H1 (cell line): Measurements from ENCODE around the gene DUSP1. TPM values are rescaled to one million over a fixed set of nuclear protein-coding genes. Genes with fewer than 3 reads are reported as not detected.

Experiments used
- CTCF ChIA-PET: fragments of 300-600 bp; sonication (Branson Sonifier 250); formaldehyde crosslinking; loops from one replicate; lab custom pipeline; 2021; ENCODE audit not compliant: partially characterized antibody; lab: Charles Lee
- POLR2A ChIA-PET: fragments of 300-600 bp; sonication (Branson Sonifier 250); formaldehyde crosslinking; loops from one replicate; lab custom pipeline; 2021; ENCODE audit warnings: inconsistent platforms; ENCODE audit not compliant: partially characterized antibody; lab: Charles Lee
- DNase-seq, 2 experiments: peaks; one replicate each; pipeline versions ENCODE4 v3.0.0 to v3.0.0-alpha.2; 2010 to 2022; ENCODE audit warnings: low spot score in 2 of 2, low read depth in 1 of 2, mixed read lengths in 1 of 2
- FAIRE-seq: peaks from 2 replicates; lab custom pipeline; 2011; peaks lifted over from hg19 to GRCh38; lab: Jason Lieb, UNC
- H2AFZ ChIP-seq: 2 replicates; pipeline ENCODE4 v1.8.1; 2012; ENCODE audit warnings: low read length, inconsistent platforms
- H2AK5ac ChIP-seq: 2 replicates; pipeline ENCODE4 v1.6.1; 2013; ENCODE audit warnings: low read depth, low read length
- H2BK120ac ChIP-seq: replicated peaks from 2 replicates; pipeline ENCODE3; 2013; ENCODE audit warnings: low read depth, low read length, inconsistent platforms
- H2BK12ac ChIP-seq: 2 replicates; pipeline ENCODE4 v1.6.1; 2013; ENCODE audit warnings: low read depth, low read length
- H2BK15ac ChIP-seq: 2 replicates; pipeline ENCODE4 v1.6.1; 2013; ENCODE audit warnings: low read length
- H2BK20ac ChIP-seq: 2 replicates; pipeline ENCODE4 v1.6.1; 2013; ENCODE audit warnings: low read length
- H2BK5ac ChIP-seq: 2 replicates; pipeline ENCODE4 v1.6.1; 2013; ENCODE audit warnings: low read depth, low read length
- H3K14ac ChIP-seq: 2 replicates; pipeline ENCODE4 v1.6.1; 2013; ENCODE audit warnings: inconsistent platforms; ENCODE audit not compliant: insufficient read length
- H3K18ac ChIP-seq: 2 replicates; pipeline ENCODE4 v1.6.1; 2013; ENCODE audit warnings: low read length; ENCODE audit errors: extremely low read depth
- H3K23ac ChIP-seq: 2 replicates; pipeline ENCODE4 v1.6.1; 2013; ENCODE audit warnings: inconsistent platforms; ENCODE audit not compliant: insufficient read length
- H3K23me2 ChIP-seq: 2 replicates; pipeline ENCODE4 v1.6.1; 2013; ENCODE audit warnings: low read depth, low read length
- H3K27ac ChIP-seq: 2 replicates; pipeline ENCODE4 v1.6.1; 2011; ENCODE audit warnings: low read depth, low read length, inconsistent platforms
- H3K27me3 ChIP-seq, 4 experiments: replicated peaks in 1 of 4; 1 replicate in 1 of 4; 2 replicates in 3 of 4; pipeline versions ENCODE4 v1.6.1 to v1.8.1; 2011 to 2013; ENCODE audit warnings: low read length in 3 of 4, mild to moderate bottlenecking in 3 of 4, inconsistent platforms in 2 of 4, mixed read lengths in 2 of 4, moderate library complexity in 1 of 4; ENCODE audit not compliant: control insufficient read depth in 3 of 4, insufficient read depth in 3 of 4; ENCODE audit errors: extremely low read depth in 1 of 4
- H3K36me3 ChIP-seq, 4 experiments: 2 replicates each; pipeline versions ENCODE4 v1.6.1 to v1.8.1; 2011 to 2013; ENCODE audit warnings: mild to moderate bottlenecking in 4 of 4, low read length in 3 of 4, moderate library complexity in 2 of 4, control low read depth in 1 of 4, inconsistent platforms in 1 of 4; ENCODE audit not compliant: insufficient read depth in 4 of 4, control insufficient read depth in 2 of 4
- H3K4ac ChIP-seq: replicated peaks from 2 replicates; pipeline ENCODE3; 2013; ENCODE audit warnings: low read length, low read depth, mixed read lengths, inconsistent platforms; ENCODE audit not compliant: insufficient read length
- H3K4me1 ChIP-seq, 4 experiments: replicated peaks in 1 of 4; 1 replicate in 1 of 4; 2 replicates in 3 of 4; pipeline versions ENCODE4 v1.6.1 to v1.8.1; 2011 to 2013; ENCODE audit warnings: low read length in 3 of 4, inconsistent platforms in 2 of 4, mixed read lengths in 1 of 4; ENCODE audit not compliant: insufficient read depth in 4 of 4, control insufficient read depth in 3 of 4
- H3K4me2 ChIP-seq, 2 experiments: 2 replicates each; pipeline versions ENCODE4 v1.6.1 to v1.8.1; 2011 to 2013; ENCODE audit warnings: low read depth in 2 of 2, low read length in 2 of 2, control low read depth in 1 of 2, inconsistent platforms in 1 of 2, mild to moderate bottlenecking in 1 of 2; ENCODE audit not compliant: insufficient read depth in 1 of 2
- H3K4me3 ChIP-seq, 4 experiments: fragments of 200-600, 300-600 bp in 1 of 4; sonication (generic), shearing (Covaris generic), sonication (Bioruptor Twin) in 1 of 4; 2 replicates each; pipeline versions ENCODE4 v1.5.1 to v1.8.1; 2011 to 2016; ENCODE audit warnings: low read length in 4 of 4, low read depth in 3 of 4, control low read depth in 2 of 4, inconsistent platforms in 2 of 4, mild to moderate bottlenecking in 2 of 4, mixed read lengths in 1 of 4, moderate library complexity in 1 of 4; ENCODE audit not compliant: insufficient read depth in 2 of 4; ENCODE audit errors: extremely low read depth in 1 of 4
- H3K56ac ChIP-seq: replicated peaks from 2 replicates; pipeline ENCODE3; 2013; ENCODE audit warnings: low read depth, mild to moderate bottlenecking, mixed read lengths, low read length, inconsistent platforms; ENCODE audit not compliant: insufficient read length
- H3K79me1 ChIP-seq: 2 replicates; pipeline ENCODE4 v1.6.1; 2013; ENCODE audit warnings: low read depth, low read length, control low read depth
- H3K79me2 ChIP-seq, 2 experiments: 2 replicates each; pipeline versions ENCODE4 v1.6.1 to v1.8.1; 2012 to 2013; ENCODE audit warnings: low read length in 2 of 2, mild to moderate bottlenecking in 2 of 2, inconsistent platforms in 1 of 2; ENCODE audit not compliant: insufficient read depth in 2 of 2, control insufficient read depth in 1 of 2
- H3K9ac ChIP-seq, 4 experiments: replicated peaks in 1 of 4; 1 replicate in 1 of 4; 2 replicates in 3 of 4; pipeline versions ENCODE4 v1.6.1 to v1.8.1; 2011 to 2013; ENCODE audit warnings: low read depth in 3 of 4, low read length in 3 of 4, control low read depth in 2 of 4, mild to moderate bottlenecking in 2 of 4, moderate library complexity in 2 of 4, inconsistent platforms in 1 of 4; ENCODE audit errors: extremely low read depth in 1 of 4
- H3K9me3 ChIP-seq, 2 experiments: 2 replicates each; pipeline versions ENCODE4 v1.6.1 to v1.8.1; 2012 to 2013; ENCODE audit warnings: mild to moderate bottlenecking in 2 of 2, moderate library complexity in 2 of 2, control low read depth in 1 of 2, inconsistent platforms in 1 of 2, low read depth in 1 of 2, low read length in 1 of 2, mixed read lengths in 1 of 2; ENCODE audit not compliant: insufficient read depth in 2 of 2
- H4K20me1 ChIP-seq, 2 experiments: replicated peaks in 1 of 2; 2 replicates each; pipeline versions ENCODE3 to v1.8.1; 2011 to 2013; ENCODE audit warnings: inconsistent platforms in 2 of 2, low read length in 2 of 2, mild to moderate bottlenecking in 1 of 2; ENCODE audit not compliant: insufficient read depth in 2 of 2, control insufficient read depth in 1 of 2
- H4K5ac ChIP-seq: 2 replicates; pipeline ENCODE4 v1.6.1; 2013; ENCODE audit warnings: low read length, low read depth, mixed read lengths, inconsistent platforms; ENCODE audit not compliant: insufficient read length
- H4K8ac ChIP-seq: 2 replicates; pipeline ENCODE4 v1.8.0; 2013; ENCODE audit warnings: mild to moderate bottlenecking, moderate library complexity, low read length, inconsistent platforms; ENCODE audit not compliant: insufficient read depth; ENCODE audit errors: extremely low read depth
- H4K91ac ChIP-seq: replicated peaks from 2 replicates; pipeline ENCODE3; 2013; ENCODE audit warnings: low read length, mixed read lengths, inconsistent platforms; ENCODE audit not compliant: insufficient read length
- ATF3 ChIP-seq: IDR thresholded peaks from 2 replicates; pipeline ENCODE4 v1.6.1; 2011; ENCODE audit warnings: low read depth, mild to moderate bottlenecking, low read length; ENCODE audit not compliant: insufficient read depth
- CHD1 ChIP-seq: IDR thresholded peaks from 2 replicates; pipeline ENCODE4 v1.6.1; 2012; ENCODE audit warnings: low read depth, low read length, improper control_type of control experiment
- NANOG ChIP-seq: IDR thresholded peaks from 2 replicates; pipeline ENCODE4 v1.6.1; 2011; ENCODE audit warnings: low read length, low read depth, mild to moderate bottlenecking, inconsistent platforms; ENCODE audit not compliant: insufficient read depth, poor library complexity, severe bottlenecking
- RAD21 ChIP-seq, 2 experiments: IDR thresholded peaks in 1 of 2; conservative IDR thresholded peaks in 1 of 2; 2 replicates each; pipeline ENCODE4 v1.6.1; 2011; ENCODE audit warnings: low read depth in 2 of 2, low read length in 2 of 2, improper control_type of control experiment in 1 of 2, inconsistent platforms in 1 of 2, mild to moderate bottlenecking in 1 of 2, moderate library complexity in 1 of 2
- SIRT6 ChIP-seq: IDR thresholded peaks from one replicate; pipeline ENCODE4 v1.7.1; 2012; ENCODE audit warnings: low read length, inconsistent platforms
- SRF ChIP-seq: IDR thresholded peaks from 2 replicates; pipeline ENCODE4 v1.6.1; 2011; ENCODE audit warnings: mild to moderate bottlenecking, low read depth, low read length, moderate library complexity
- TAF1 ChIP-seq: IDR thresholded peaks from 2 replicates; pipeline ENCODE4 v1.6.1; 2011; ENCODE audit warnings: mild to moderate bottlenecking, low read depth, low read length
- YY1 ChIP-seq: IDR thresholded peaks from 2 replicates; pipeline ENCODE4 v1.6.1; 2011; ENCODE audit warnings: low read depth, mild to moderate bottlenecking, low read length
- ZNF274 ChIP-seq: IDR thresholded peaks from 2 replicates; pipeline ENCODE4 v1.7.0; 2012; ENCODE audit warnings: low read length, borderline replicate concordance; ENCODE audit errors: extremely low read depth
- WGBS, 2 experiments: shearing (Covaris generic) in 1 of 2; methylation state at CpG; one replicate each; pipeline versions ENCODE4 v1.1.6 to v1.1.7; 2013 to 2015; ENCODE audit warnings: low lambda C conversion rate in 2 of 2, mixed read lengths in 2 of 2, inconsistent platforms in 1 of 2, low coverage in 1 of 2, missing lambda C conversion rate in 1 of 2; ENCODE audit not compliant: insufficient replicate concordance in 2 of 2, insufficient coverage in 1 of 2, insufficient read length in 1 of 2; ENCODE audit errors: extremely low coverage in 1 of 2, missing lambda C conversion rate in 1 of 2; 5-methylcytosine and 5-hydroxymethylcytosine counted together
- polyA plus RNA-seq, 7 experiments: library from polyadenylated mRNA; depleted of rRNA in 3 of 7; stranded (reverse) in 5 of 7; unstranded in 2 of 7; fragments of >200 nt in 5 of 7; fragments of 200-250 nt in 2 of 7; gene quantifications; 1 replicate in 5 of 7; 2 replicates in 1 of 7; 4 replicates in 1 of 7; pipeline versions ENCODE4 v1.2.1 to v1.2.3, GENCODE V29; 2011 to 2013; ENCODE audit warnings: missing spikeins in 2 of 7, mixed read lengths in 2 of 7
- total RNA-seq: library from RNA; stranded (reverse); fragmentation: NEBNext Ultra II Directional; extraction: Animal tissue kit (Norgen Biotek cat#: 25700); gene quantifications from 2 replicates; pipeline ENCODE4 v1.2.1, GENCODE V29; 2021

Gene DUSP1
- total and polyA plus RNA-seq, 2 of the 8 experiments (the other 6 are each of a cell fraction or from before 2014, with no cell fraction given) = 6.5 to 11.7 TPM

DNA sequence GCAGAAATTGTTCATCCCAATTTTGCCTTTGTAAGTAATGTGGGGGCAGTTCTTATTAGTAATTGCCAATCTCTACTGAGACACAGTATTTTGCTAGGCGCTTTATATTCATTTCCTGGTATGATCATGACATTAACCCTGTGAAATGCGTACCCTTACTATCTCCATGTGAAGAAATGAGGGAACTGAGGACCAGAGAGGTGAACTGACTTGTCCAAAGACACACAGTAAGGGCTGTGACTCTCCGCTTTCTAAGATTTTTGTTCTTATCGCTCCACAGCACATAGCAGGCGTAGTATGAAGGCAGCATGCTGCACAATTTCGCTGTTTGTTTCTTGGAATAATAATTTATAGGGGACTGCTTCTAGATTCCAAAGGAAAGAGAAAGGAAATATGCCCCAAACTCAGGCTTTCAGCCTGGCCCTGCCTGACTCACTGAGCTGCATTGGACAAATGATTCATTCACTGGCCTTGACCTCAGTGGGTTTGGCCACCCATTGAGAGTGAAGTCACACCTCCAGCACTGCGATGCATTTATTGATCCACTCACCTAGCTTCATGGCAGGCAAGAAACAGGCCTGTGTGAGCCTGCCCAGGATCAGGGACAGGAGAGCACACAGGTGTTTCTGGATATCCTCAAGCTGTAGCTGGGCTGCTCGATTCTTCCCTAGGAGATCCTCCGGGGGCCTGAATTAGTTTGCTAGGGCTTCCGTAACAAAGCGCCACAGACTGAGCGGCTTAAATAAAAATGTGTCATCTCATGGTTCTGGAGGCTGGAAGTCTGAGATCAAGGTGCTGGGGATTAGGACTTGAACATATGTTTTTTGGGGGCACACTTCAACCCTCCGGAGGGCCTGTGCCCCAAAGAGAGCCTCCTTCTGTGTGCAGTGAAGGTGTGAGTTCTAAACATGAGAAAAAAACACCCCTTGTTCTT lies 7.2 kb upstream of the DUSP1 start:
- FAIRE-seq (no peak), DNase-seq (no peak)
- H2BK120ac ChIP-seq = no peak overlapping the region
- H2BK15ac ChIP-seq = no peak overlapping the region
- peaks cover 0 to 8% (median 6%) of the 10 kb centered on the region in 4 experiments; a peak in 5 of 7 replicates for H3K27me3 ChIP-seq
- no peak overlapping the region for H2BK5ac ChIP-seq
- H3K56ac ChIP-seq = no peak overlapping the region
- H4K91ac ChIP-seq = no peak overlapping the region
- no peak overlapping the region for H2AFZ ChIP-seq
- CTCF ChIA-PET = interaction anchor here (1.1 to 4.0 kb wide), 5 partner anchors 62 to 153 kb away, joined by 3 to 17 read pairs (median 3); no protein-coding TSS in a partner anchor
- no peaks in the 10 kb centered on the region for H3K4me1 ChIP-seq
- TF ChIP-seq TAF1 = no peak
- TF ChIP-seq SIRT6 = no peak
- TF ChIP-seq YY1 = no peak
- TF ChIP-seq RAD21 (IDR thresholded peaks at IDR 0.05 in 1 of 2, conservative IDR thresholded peaks at IDR 0.05 in 1 of 2; ENCODE audit: low read depth in 2 of 2, low read length in 2 of 2) = no peak
- no peak for TF ChIP-seq CHD1
- no peak for TF ChIP-seq ATF3
- TF ChIP-seq SRF = no peak
- no peak for TF ChIP-seq NANOG
- TF ChIP-seq ZNF274 = no peak
- whole genome bisulfite sequencing, 2 experiments = 81% methylated on average over 13 of the region's 13 CpGs; no CpG with 5 or more reads in 1 of the 2 experiments
- no peak overlapping the region for H3K4me2 ChIP-seq
- no peak overlapping the region for H3K27ac ChIP-seq
- no peak overlapping the region for H3K23ac ChIP-seq
- H3K4ac ChIP-seq = no peak overlapping the region
- H4K20me1 ChIP-seq = no peaks in the 10 kb centered on the region
- H4K8ac ChIP-seq = no peak overlapping the region
- H3K9ac ChIP-seq = no peak overlapping the region
- H3K79me2 ChIP-seq = no peaks in the 10 kb centered on the region
- no peak overlapping the region for H2AK5ac ChIP-seq
- H3K79me1 ChIP-seq = no peaks in the 10 kb centered on the region
- POLR2A ChIA-PET = interaction anchor here (0.9 to 1.6 kb wide), 2 partner anchors 13 kb away, joined by 3 read pairs; no protein-coding TSS in a partner anchor
- no peaks in the 10 kb centered on the region for H3K36me3 ChIP-seq
- no peak overlapping the region for H3K18ac ChIP-seq
- no peak overlapping the region for H2BK12ac ChIP-seq
- H4K5ac ChIP-seq = no peak overlapping the region
- no peak overlapping the region for H3K4me3 ChIP-seq
- H3K14ac ChIP-seq = no peak overlapping the region
- no peaks in the 10 kb centered on the region for H3K9me3 ChIP-seq
- no peak overlapping the region for H2BK20ac ChIP-seq
- H3K23me2 ChIP-seq = no peaks in the 10 kb centered on the region
